GM19035 (cell line): Measurements from ENCODE around the gene TRERF1.

ENCODE experiments used
- ATAC-seq: cut with Tn5 transposase; IDR thresholded peaks from one replicate; pipeline ENCODE4 v1.9.1; 2021; ENCODE audit not compliant: unreplicated experiment

Gene TRERF1

GRCh38 chr6:42394881-42395620 is 56.7 kb downstream of the TRERF1 start:
- no peak for ATAC-seq

DNA sequence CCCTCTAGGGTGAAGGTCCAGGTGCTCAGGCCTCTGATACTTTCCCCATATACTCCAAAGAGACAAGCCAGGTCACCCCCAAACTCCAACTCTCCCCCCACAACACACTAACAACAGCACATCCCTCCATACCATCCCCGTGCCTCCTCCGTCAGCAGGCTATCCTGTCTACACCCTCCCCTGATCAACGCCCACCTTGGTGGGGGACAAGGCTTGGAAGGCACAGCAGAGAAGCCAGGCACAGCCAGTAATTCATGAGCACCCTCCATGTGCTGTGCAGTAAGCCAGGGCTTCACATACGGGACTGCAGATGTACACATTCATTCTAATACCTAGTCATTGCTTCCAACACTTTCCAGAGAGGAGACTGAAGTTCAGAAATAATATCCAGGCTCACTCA is 57.6 kb downstream of the TRERF1 start:
- ATAC-seq = no peak

DNA sequence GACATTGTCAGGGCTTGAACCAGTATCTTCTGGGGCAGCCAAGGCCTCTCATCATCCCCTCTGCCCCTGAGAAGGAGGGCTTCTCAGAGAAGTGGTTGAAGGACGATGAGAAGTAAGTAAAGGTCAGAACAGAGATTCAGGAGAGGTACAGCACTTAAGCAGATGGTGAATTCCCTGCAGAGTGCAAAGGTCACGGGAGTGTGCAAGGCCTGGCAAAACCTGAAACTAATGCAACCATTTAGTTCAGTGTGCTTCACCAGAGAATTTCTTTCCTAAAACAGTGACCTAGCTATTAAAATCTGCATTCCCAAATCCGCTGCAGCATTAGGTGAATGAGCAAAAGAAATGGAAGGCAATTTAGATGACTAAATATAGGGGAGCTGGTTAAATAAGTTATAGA is 58.4 kb downstream of the TRERF1 start:
- ATAC-seq = no peak

DNA sequence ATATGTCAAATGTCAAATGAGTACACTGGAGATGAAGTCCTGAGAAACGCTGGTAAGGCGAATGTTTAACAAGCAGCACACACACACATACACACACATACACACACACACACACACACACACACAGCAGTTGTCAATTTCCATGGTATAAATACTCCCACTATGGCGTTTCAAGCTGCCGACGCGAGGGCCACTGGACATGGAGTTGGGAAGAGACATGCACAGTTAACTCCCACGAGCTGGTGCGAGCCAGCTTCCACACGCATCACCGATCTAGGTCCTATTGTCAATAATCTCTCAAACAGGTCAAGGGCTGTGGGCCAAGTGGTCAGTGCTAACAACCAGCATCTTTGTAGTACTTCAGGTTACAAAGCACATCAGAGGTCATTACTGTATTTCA is 58.9 kb downstream of the TRERF1 start:
- no peak for ATAC-seq

- no peak for ATAC-seq
Observed at GRCh38 chr6:42391441-42391840, 60.3 kb downstream of the TRERF1 start.

GRCh38 chr6:42390228-42390934 is 61.3 kb downstream of the TRERF1 start:
- ATAC-seq = no peak

DNA sequence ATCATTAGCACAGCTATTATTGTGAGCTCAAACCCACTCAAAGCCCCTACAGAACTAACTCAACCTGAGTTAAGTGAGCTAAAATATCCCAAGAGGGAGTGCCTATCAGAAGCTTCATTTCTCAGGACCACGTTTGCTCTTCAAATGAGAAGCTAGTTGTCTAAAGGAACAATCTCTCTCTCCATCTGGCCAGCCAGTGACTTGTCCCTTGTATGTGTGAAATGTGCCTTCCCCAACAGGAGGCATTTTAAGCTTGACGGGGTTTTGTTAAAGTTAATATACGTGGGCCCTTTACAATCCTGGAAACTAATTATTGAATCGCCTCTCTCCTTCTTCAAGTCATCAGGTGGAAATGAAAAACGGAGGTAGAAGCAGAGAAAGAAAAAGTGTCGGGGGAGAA is 62.0 kb downstream of the TRERF1 start:
- no peak for ATAC-seq

DNA sequence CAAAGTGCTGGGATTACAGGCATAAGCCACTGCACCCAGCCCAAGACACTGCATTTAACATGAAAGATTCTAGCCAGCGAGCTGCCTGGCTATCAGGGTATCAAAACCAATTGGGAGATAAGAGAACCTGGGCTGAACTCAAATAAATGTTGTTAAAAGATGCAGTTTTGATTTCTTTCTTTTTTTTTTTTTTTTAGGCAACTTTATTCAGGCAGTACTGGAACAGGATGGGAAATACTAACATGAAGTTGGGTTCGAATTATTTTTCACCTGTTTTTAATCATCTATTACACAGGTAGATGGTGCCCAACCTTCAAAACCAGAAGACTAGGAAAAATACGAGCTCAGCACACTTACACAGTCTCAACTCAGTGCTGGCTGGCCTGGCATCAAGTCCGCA is 63.7 kb downstream of the TRERF1 start:
- no peak for ATAC-seq

DNA sequence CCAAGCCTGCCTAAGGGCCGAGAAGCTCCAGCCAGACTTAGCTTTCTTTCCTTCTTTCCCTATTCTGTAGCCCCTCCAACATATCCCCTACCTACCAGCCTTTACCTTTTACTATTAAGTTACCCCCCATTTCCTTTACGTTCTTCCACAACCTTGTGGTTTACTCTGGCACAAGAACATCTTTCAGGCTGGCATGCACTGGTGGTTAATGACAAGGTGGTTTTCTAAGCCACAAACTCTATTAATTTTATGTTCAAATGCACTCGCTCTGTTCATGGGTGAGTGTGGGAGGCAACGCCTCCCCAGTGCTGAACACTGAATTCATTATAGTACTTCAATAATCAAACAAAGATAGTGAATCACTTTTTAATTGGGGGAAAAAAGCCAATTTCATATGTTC is 64.4 kb downstream of the TRERF1 start:
- no peak for ATAC-seq

DNA sequence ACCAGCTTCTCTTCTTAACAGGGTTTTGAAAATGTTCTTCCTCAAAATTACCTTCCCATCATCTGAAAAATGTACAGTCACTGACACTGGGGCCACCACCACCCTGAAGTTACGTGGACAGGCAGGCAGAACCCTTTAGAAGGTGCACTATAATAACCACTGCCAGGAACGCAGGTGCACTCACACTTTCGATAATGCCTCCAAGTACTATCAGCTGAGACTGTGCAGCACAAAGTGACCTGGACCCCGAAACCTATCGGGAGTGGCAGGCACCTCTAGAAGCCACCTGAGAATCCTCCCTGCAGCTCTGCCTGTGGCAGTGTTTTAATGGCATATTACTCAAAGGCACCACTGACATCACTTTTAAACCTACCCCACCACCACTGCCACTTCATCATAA is 66.4 kb downstream of the TRERF1 start:
- ATAC-seq = no peak

DNA sequence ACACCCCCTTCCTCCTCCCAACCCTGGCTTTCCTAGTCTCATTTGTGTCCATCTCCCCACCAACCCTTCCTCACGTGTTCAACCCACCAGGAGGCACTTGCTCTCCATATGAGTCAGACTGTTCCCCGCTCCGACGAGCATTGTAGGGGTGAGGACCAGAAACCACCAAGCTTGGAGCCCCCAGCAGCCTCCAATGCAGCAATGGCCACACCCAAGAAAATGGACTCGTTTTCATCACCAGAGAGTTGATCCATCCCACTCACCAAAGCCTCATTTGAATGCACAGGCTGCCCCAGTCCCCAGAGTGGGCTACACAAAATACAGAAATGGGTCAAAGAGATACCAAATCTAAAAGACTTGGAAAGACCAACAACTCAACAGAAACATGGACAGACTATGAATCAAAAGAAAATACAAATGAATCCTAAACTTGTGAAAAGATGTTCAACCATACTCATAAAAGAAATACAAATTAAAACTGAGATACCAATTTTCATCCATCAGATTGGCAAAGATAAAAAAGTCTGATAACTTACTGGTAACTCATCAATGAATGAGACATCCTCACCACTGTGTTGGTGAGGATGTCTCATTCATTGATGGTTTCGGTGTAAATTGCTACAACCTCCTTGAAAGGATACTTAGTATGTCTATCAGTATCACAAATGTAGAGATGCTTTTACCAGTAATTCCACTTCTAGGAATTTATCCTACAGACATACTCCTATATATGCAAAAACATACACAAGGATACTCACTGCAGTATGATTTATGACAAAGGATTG is 68.1 kb downstream of the TRERF1 start:
- ATAC-seq = no peak

GRCh38 chr6:42381850-42382249 is 69.9 kb downstream of the TRERF1 start:
- no peak for ATAC-seq

GRCh38 chr6:42380228-42380979 is 71.3 kb downstream of the TRERF1 start:
- no peak for ATAC-seq

GRCh38 chr6:42378536-42378935 is 73.2 kb downstream of the TRERF1 start:
- no peak for ATAC-seq

DNA sequence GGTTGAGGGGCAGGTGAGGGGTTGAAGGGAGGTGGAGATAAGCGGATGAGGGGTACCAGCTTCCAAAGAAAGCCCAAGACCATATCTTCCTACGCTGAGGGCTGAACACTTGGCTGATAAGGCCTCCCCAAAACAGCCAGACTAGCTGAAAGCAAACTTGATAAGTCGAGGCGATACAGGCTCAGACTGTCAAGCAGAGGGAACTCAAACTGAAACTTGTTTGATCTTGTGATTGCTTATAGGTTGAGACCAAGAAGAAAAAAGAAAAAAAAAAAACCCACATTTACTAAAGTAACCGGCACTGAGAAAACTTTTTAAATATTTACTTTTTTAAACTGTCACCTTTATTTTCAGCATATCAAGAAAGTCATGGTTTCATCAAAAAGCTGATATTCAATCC is 73.6 kb downstream of the TRERF1 start:
- ATAC-seq = no peak

DNA sequence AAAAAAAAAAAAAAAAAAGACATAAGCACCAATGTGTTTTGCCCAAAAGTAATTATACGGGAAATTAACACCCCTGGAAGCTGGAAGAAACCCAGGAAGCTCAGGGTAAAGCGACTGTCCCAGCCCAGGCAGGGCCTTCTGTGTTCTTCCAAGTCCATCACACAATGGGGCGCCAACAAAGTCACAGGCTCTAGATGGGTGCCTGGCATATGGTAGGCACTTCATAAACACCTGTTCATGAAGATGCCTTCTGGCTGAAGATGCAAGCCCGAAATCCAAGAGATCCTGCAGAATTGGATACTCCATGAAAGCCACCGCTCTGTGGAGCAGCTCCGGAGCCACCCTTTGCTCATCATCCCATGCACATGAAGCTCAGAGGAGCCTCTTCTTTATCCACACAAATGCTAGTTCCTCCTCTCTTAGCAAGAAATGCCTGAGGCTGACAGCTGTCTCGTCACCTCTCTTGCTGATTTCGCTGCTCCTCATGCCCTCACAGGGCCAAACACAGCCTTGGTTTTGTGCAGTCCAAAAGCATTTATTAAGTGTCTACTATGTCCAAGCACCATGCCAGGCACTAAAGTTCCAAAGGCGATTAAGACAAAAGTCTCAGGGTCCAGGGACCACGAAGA is 76.6 kb downstream of the TRERF1 start:
- no peak for ATAC-seq

- ATAC-seq = no peak
Observed at GRCh38 chr6:42374018-42374669, 77.6 kb downstream of the TRERF1 start.

- no peak for ATAC-seq
Observed at GRCh38 chr6:42372699-42373098, 79.0 kb downstream of the TRERF1 start.

DNA sequence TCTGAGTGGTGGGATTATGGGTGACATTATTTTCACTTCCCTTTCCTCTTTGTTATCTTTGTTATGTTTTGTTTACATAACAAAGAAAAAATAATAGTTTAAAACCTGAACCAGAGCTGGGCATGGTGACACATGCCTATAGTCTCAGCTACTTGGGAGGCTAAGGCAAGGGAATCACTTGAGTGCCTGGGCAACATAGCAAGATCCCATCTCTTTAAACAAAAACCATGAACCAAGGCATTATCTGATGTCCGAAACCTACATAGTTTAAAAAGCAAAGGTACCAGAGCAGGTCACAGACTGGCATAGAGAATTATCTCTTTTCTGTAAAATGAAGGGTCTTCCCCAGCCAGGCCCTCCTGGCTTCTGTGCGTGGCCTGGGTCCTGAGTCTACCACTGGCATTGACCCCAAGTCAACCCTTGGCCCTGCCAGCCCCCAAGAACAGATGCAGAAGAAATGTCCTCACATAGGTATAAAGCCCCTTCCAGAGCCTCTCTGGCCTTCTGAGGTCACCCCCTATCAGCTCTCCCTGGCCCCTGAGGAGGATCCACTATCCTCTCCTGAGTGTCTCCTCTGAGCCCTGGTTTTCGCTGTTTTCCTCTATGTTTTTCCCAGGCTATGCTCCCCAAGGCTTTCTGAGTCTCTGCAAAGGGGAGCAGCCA is 81.3 kb downstream of the TRERF1 start:
- ATAC-seq = no peak

DNA sequence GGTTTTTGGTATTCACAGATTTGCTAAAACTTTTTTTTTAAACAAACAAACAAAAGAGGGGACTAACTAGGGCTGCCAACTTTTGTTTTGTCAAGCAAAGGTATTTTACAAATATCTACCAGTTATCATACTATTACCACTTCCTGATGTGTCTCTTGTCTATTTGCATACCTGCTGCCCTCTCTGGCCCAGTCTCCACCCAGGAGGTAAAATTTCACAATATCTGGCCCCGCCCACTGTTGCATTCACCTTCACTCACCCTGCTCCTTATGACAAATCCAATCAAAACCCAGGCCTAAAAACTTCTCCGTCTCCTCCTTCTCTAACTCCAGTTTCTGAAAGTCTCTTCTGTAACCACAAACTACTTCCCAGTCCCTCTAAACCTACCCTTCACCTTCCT is 82.2 kb downstream of the TRERF1 start:
- no peak for ATAC-seq
